DND-41 (cell line): Measurements from ENCODE around the gene UNC13C.
"Not testable (repeated sequence)": the region's sequence is repeated elsewhere in the genome, so short reads cannot be mapped to it uniquely, and the experiment has no call there.

Experiments
- ATAC-seq: fragments of 200-7000 bp; cut with Tn5 transposase; 3 replicates; pipeline ENCODE4 v1.9.1; 2021; ENCODE audit warnings: low read depth; ENCODE audit not compliant: insufficient read depth
- DNase-seq: peaks from one replicate; pipeline ENCODE4 v3.0.0-alpha.2; 2020
- H2AFZ ChIP-seq: 2 replicates; pipeline ENCODE4 v1.6.0; 2012; ENCODE audit warnings: low read depth, low read length
- H3K27ac ChIP-seq: 2 replicates; pipeline ENCODE4 v1.5.1; 2012; ENCODE audit warnings: low read length, inconsistent platforms
- H3K27me3 ChIP-seq: fragments of 200-600 bp; sonication (generic); 2 replicates; pipeline ENCODE4 v1.6.0; 2012; ENCODE audit warnings: low read length, mild to moderate bottlenecking, inconsistent platforms; ENCODE audit not compliant: insufficient read depth, poor library complexity
- H3K36me3 ChIP-seq: 2 replicates; pipeline ENCODE4 v1.5.1; 2012; ENCODE audit warnings: low read length, inconsistent platforms; ENCODE audit not compliant: insufficient read depth
- H3K4me1 ChIP-seq: 2 replicates; pipeline ENCODE4 v1.5.1; 2012; ENCODE audit warnings: mild to moderate bottlenecking, low read length; ENCODE audit not compliant: insufficient read depth
- H3K4me2 ChIP-seq: 2 replicates; pipeline ENCODE4 v1.6.0; 2012; ENCODE audit warnings: mild to moderate bottlenecking, moderate library complexity, low read length, inconsistent platforms; ENCODE audit not compliant: insufficient read depth
- H3K4me3 ChIP-seq, 2 experiments: fragments of 200-600 bp in 1 of 2; shearing (Covaris generic) in 1 of 2; 2 replicates each; pipeline ENCODE4 v1.5.1; 2012 to 2016; ENCODE audit warnings: inconsistent platforms in 2 of 2, low read length in 2 of 2, mild to moderate bottlenecking in 2 of 2, low read depth in 1 of 2, moderate library complexity in 1 of 2
- H3K79me2 ChIP-seq: 2 replicates; pipeline ENCODE4 v1.6.0; 2012; ENCODE audit warnings: low read length, inconsistent platforms; ENCODE audit not compliant: insufficient read depth
- H3K9ac ChIP-seq: 2 replicates; pipeline ENCODE4 v1.6.0; 2012; ENCODE audit warnings: low read depth, mild to moderate bottlenecking, inconsistent platforms, low read length, moderate library complexity
- H3K9me3 ChIP-seq: 2 replicates; pipeline ENCODE4 v1.5.1; 2012; ENCODE audit warnings: low read length, moderate library complexity, mild to moderate bottlenecking, inconsistent platforms; ENCODE audit not compliant: insufficient read depth, severe bottlenecking
- H4K20me1 ChIP-seq: 2 replicates; pipeline ENCODE4 v1.6.0; 2012; ENCODE audit warnings: low read length; ENCODE audit not compliant: insufficient read depth
- CTCF ChIP-seq: IDR thresholded peaks from 2 replicates; pipeline ENCODE4 v1.5.1; 2012; ENCODE audit warnings: borderline replicate concordance, low read length, moderate library complexity, mild to moderate bottlenecking; ENCODE audit not compliant: poor library complexity, severe bottlenecking; ENCODE audit errors: extremely low read depth
- EZH2 ChIP-seq: IDR thresholded peaks from 3 replicates; pipeline ENCODE4 v1.6.1; 2012; ENCODE audit warnings: borderline replicate concordance, low read depth, mild to moderate bottlenecking, moderate library complexity, low read length, inconsistent platforms; ENCODE audit not compliant: severe bottlenecking

The UNC13C gene

GRCh38 chr15:53978253-53978906, at the start of gene UNC13C:
UNC13C (plus strand) TSS chr15:53978441; CDS start chr15:54012904, 34,463 bp downstream.
- no peak within 1 kb of the TSS for H2AFZ ChIP-seq
- no peaks in the 10 kb centered on the region for H3K36me3 ChIP-seq
- no peak for TF ChIP-seq EZH2
- no peak for TF ChIP-seq CTCF
- no peak within 1 kb of the TSS for H3K4me3 ChIP-seq
- no peaks in the 10 kb centered on the region for H3K4me1 ChIP-seq
- H3K79me2 ChIP-seq: no peaks in the 10 kb centered on the region
- ATAC-seq (no peak), DNase-seq (no peak)
- H4K20me1 ChIP-seq: no peaks in the 10 kb centered on the region
- H3K27ac ChIP-seq: no peak within 1 kb of the TSS
- no peak within 1 kb of the TSS for H3K4me2 ChIP-seq
- no peaks in the 10 kb centered on the region for H3K27me3 ChIP-seq
- H3K9me3 ChIP-seq: no peaks in the 10 kb centered on the region
- H3K9ac ChIP-seq: no peak within 1 kb of the TSS

GRCh38 chr15:53936137-53936536, 42.1 kb upstream of the UNC13C start:
- Histone ChIP-seq H3K27me3 (no peaks in the 10 kb centered on the region), H3K27ac (no peak overlapping the region), H3K4me2 (no peak overlapping the region), H4K20me1 (no peaks in the 10 kb centered on the region), H3K4me1 (no peaks in the 10 kb centered on the region), H3K4me3 (no peak overlapping the region), H3K79me2 (no peaks in the 10 kb centered on the region), H3K36me3 (no peaks in the 10 kb centered on the region), H2AFZ (no peak overlapping the region), H3K9ac (no peak overlapping the region), H3K9me3 (peaks cover 9% of the 10 kb centered on the region)
- ATAC-seq: no peak
- TF ChIP-seq EZH2: no peak
- no peak for TF ChIP-seq CTCF
- no peak for DNase-seq

GRCh38 chr15:53937632-53938031, 40.6 kb upstream of the UNC13C start:
- H3K4me2 ChIP-seq, H3K9me3 ChIP-seq, H3K4me3 ChIP-seq, H3K36me3 ChIP-seq, H3K79me2 ChIP-seq, H2AFZ ChIP-seq, H3K9ac ChIP-seq, H4K20me1 ChIP-seq, H3K4me1 ChIP-seq, H3K27me3 ChIP-seq, ATAC-seq, H3K27ac ChIP-seq, DNase-seq: not testable (repeated sequence)

- TF ChIP-seq CTCF (no peak), EZH2 (no peak)
- Histone ChIP-seq H3K9ac (no peak overlapping the region), H2AFZ (no peak overlapping the region)
Measured at GRCh38 chr15:53950572-53950971, 27.7 kb upstream of the UNC13C start.

More at GRCh38 chr15:53950572-53950971, 27.7 kb upstream of the UNC13C start:
- Histone ChIP-seq H3K4me1 (no peaks in the 10 kb centered on the region), H3K4me2 (no peak overlapping the region), H3K27me3 (no peaks in the 10 kb centered on the region), H4K20me1 (no peaks in the 10 kb centered on the region), H3K9me3 (peaks cover 2% of the 10 kb centered on the region), H3K79me2 (no peaks in the 10 kb centered on the region), H3K4me3 (no peak overlapping the region), H3K27ac (no peak overlapping the region), H3K36me3 (no peaks in the 10 kb centered on the region)
- DNase-seq (no peak), ATAC-seq (no peak)
